HepG2 (cell line): ENCODE measurements around the gene DPT. TPM values are rescaled to one million over a fixed set of nuclear protein-coding genes. Genes with fewer than 3 reads are reported as not detected.

Source experiments
- ATAC-seq: fragments of 200-7000 bp; cut with Tn5 transposase; 3 replicates; pipeline ENCODE4 v1.9.1; 2020; ENCODE audit warnings: mild to moderate bottlenecking, moderate library complexity
- BruUV-seq: library from RNA; stranded (reverse); fragments of 400-500 nt; replicated peaks from 2 replicates; lab custom pipeline; 2021; lab: Mats Ljungman, UMichigan
- CTCF ChIA-PET: fragments of 300-600 bp; formaldehyde crosslinking; extraction: SDS; loops from one replicate; lab custom pipeline; 2021; ENCODE audit warnings: low total read pairs, inconsistent platforms, low intra/inter-chr PET ratio; lab: Yijun Ruan, JAX
- POLR2A ChIA-PET: fragments of 350-600 bp; sonication (Branson Sonifier 250); formaldehyde crosslinking; loops from one replicate; lab custom pipeline; 2020; ENCODE audit warnings: antibody characterized with exemption, inconsistent platforms; lab: Yijun Ruan, JAX
- DNase-seq: peaks from one replicate; pipeline ENCODE4 v3.0.0-alpha.2; 2015; ENCODE audit warnings: low spot score
- FAIRE-seq: peaks from 3 replicates; lab custom pipeline; 2011; peaks lifted over from hg19 to GRCh38; lab: Jason Lieb, UNC
- H2AFZ ChIP-seq: one replicate; pipeline ENCODE4 v1.6.1; 2011; ENCODE audit warnings: low read length, inconsistent platforms
- H3K27ac ChIP-seq: fragments of 300-600 bp; 3 replicates; pipeline ENCODE4 v1.8.0; 2011; ENCODE audit warnings: mixed run types, mild to moderate bottlenecking, mixed read lengths, low read length, inconsistent platforms; ENCODE audit not compliant: insufficient read depth; ENCODE audit errors: extremely low read length
- H3K27me3 ChIP-seq, 2 experiments: fragments of 200-600 bp in 1 of 2; 2 replicates in 1 of 2; 3 replicates in 1 of 2; pipeline versions ENCODE4 v1.6.0 to v1.8.0; 2011; ENCODE audit warnings: low read length in 2 of 2, mild to moderate bottlenecking in 2 of 2, moderate library complexity in 2 of 2, inconsistent platforms in 1 of 2; ENCODE audit not compliant: insufficient read depth in 2 of 2, control insufficient read depth in 1 of 2
- H3K36me3 ChIP-seq, 2 experiments: fragments of 200-600 bp in 1 of 2; replicated peaks in 1 of 2; 2 replicates in 1 of 2; 3 replicates in 1 of 2; pipeline versions ENCODE4 v1.5.1 to v1.8.0; 2011; ENCODE audit warnings: low read length in 2 of 2, inconsistent platforms in 1 of 2; ENCODE audit not compliant: insufficient read depth in 2 of 2, control insufficient read depth in 1 of 2
- H3K4me1 ChIP-seq: 2 replicates; pipeline ENCODE4 v1.5.1; 2012; ENCODE audit warnings: low read length, inconsistent platforms; ENCODE audit not compliant: insufficient read depth
- H3K4me2 ChIP-seq: 2 replicates; pipeline ENCODE4 v1.6.0; 2011; ENCODE audit warnings: low read depth, low read length, inconsistent platforms
- H3K4me3 ChIP-seq, 3 experiments: fragments of 200-600 bp in 1 of 3; sonication (generic), shearing (Covaris generic) in 1 of 3; replicated peaks in 1 of 3; 2 replicates each; pipeline ENCODE4 v1.5.1; 2011 to 2016; ENCODE audit warnings: low read length in 3 of 3, inconsistent platforms in 2 of 3, low read depth in 2 of 3, mild to moderate bottlenecking in 2 of 3, control low read depth in 1 of 3, mixed read lengths in 1 of 3; ENCODE audit not compliant: insufficient read depth in 1 of 3
- H3K79me2 ChIP-seq: one replicate; pipeline ENCODE4 v1.6.1; 2011; ENCODE audit warnings: low read length, inconsistent platforms; ENCODE audit not compliant: insufficient read depth
- H3K9ac ChIP-seq: 2 replicates; pipeline ENCODE4 v1.6.0; 2011; ENCODE audit warnings: mild to moderate bottlenecking, low read depth, low read length, inconsistent platforms; ENCODE audit not compliant: insufficient read depth
- H3K9me3 ChIP-seq: 2 replicates; pipeline ENCODE4 v1.5.1; 2012; ENCODE audit warnings: mild to moderate bottlenecking, low read length
- H4K20me1 ChIP-seq: 2 replicates; pipeline ENCODE4 v1.6.0; 2011; ENCODE audit warnings: inconsistent platforms, mild to moderate bottlenecking, low read length, moderate library complexity; ENCODE audit not compliant: insufficient read depth
- CENPT ChIP-seq: sonication (generic); formaldehyde crosslinking; IDR thresholded peaks from 2 replicates; pipeline ENCODE4 v1.8.0; 2022; ENCODE audit warnings: low read depth, mild to moderate bottlenecking, moderate library complexity, missing genetic modification reagents
- GABPB1 ChIP-seq: IDR thresholded peaks from 2 replicates; pipeline ENCODE4 v1.6.1; 2016; ENCODE audit warnings: mild to moderate bottlenecking, missing genetic modification reagents, moderate library complexity, missing compliant biosample characterization
- HDAC6 ChIP-seq: fragments of 200-600 bp; sonication (generic); IDR thresholded peaks from 2 replicates; pipeline ENCODE4 v1.7.0; 2017; ENCODE audit warnings: mild to moderate bottlenecking, antibody characterized with exemption, low read length, low read depth
- MED13 ChIP-seq: sonication (generic); formaldehyde crosslinking; IDR thresholded peaks from 2 replicates; pipeline ENCODE4 v1.5.0; 2020; ENCODE audit warnings: missing genetic modification reagents
- MTERF4 ChIP-seq: sonication (generic); formaldehyde crosslinking; IDR thresholded peaks from 2 replicates; pipeline ENCODE4 v1.8.0; 2023; ENCODE audit warnings: mild to moderate bottlenecking, missing genetic modification reagents
- SMC3 ChIP-seq: IDR thresholded peaks from 2 replicates; pipeline ENCODE4 v1.6.1; 2011; ENCODE audit warnings: low read length, improper control_type of control experiment
- SOX5 ChIP-seq: IDR thresholded peaks from 2 replicates; pipeline ENCODE4 v1.6.1; 2016; ENCODE audit warnings: borderline replicate concordance
- ZBTB34 ChIP-seq: sonication (generic); formaldehyde crosslinking; IDR thresholded peaks from 2 replicates; pipeline ENCODE4 v1.8.0; 2022; ENCODE audit warnings: mild to moderate bottlenecking, missing genetic modification reagents
- ZNF337 ChIP-seq: sonication (generic); formaldehyde crosslinking; IDR thresholded peaks from 2 replicates; pipeline ENCODE4 v1.5.1; 2020; ENCODE audit warnings: missing genetic modification reagents, low read depth, mild to moderate bottlenecking, borderline replicate concordance
- WGBS: methylation state at CpG from one replicate; pipeline ENCODE4 v1.1.6; 2017; ENCODE audit warnings: low lambda C conversion rate; 5-methylcytosine and 5-hydroxymethylcytosine counted together
- in situ Hi-C: cut with HindIII; loops from 2 replicates; pipeline ENCODE4 v1.10.0; 2017; ENCODE audit warnings: low pct_unique_long_range_greater_than_20kb; ENCODE audit not compliant: extremely low pct_ligation_motif_present
- intact Hi-C: fragments of 100-400 bp; cut with micrococcal nuclease; formaldehyde crosslinking; loops from one replicate; pipeline ENCODE4 v1.10.0; 2022; ENCODE audit not compliant: unreplicated experiment
- polyA plus RNA-seq, 8 experiments: library from polyadenylated mRNA; depleted of rRNA in 3 of 8; stranded (reverse) in 7 of 8; unstranded in 1 of 8; fragments of >200 nt; fragmentation: Illumina TruSeq in 4 of 8; extraction: Trizol in 4 of 8; gene quantifications; 2 replicates each; pipeline versions ENCODE4 v1.2.1 to v1.2.3, GENCODE V29; 2011 to 2016; ENCODE audit warnings: low read depth in 4 of 8, missing spikeins in 1 of 8, mixed read lengths in 1 of 8; ENCODE audit not compliant: insufficient read depth in 1 of 8
- total RNA-seq, 5 experiments: library from RNA; depleted of rRNA; stranded (reverse); fragments of >200 nt; fragmentation: Illumina TruSeq; extraction: Trizol; gene quantifications; 2 replicates each; pipeline ENCODE4 v1.2.3, GENCODE V29; 2016; ENCODE audit warnings: low read depth in 1 of 5

Gene DPT
- total and polyA plus RNA-seq, 2 of the 13 experiments (the other 11 are each of a cell fraction or from before 2014, with no cell fraction given): 0.04 TPM; not detected in 1

- peaks cover 20% of the 10 kb centered on the region for H3K4me1 ChIP-seq
- H3K27ac ChIP-seq: no peak overlapping the region
- intact Hi-C loops: no loop called here
- in situ Hi-C loops: no loop called here
- TF ChIP-seq MED13 (CRISPR knock-in tag) (no peak), CENPT (CRISPR knock-in tag) (no peak), ZBTB34 (CRISPR knock-in tag) (no peak), SOX5 (CRISPR knock-in tag) (no peak), ZNF337 (no peak), GABPB1 (CRISPR knock-in tag) (no peak), HDAC6 (no peak), MTERF4 (CRISPR knock-in tag) (no peak), SMC3 (no peak)
- no peaks in the 10 kb centered on the region for H4K20me1 ChIP-seq
- H3K36me3 ChIP-seq: no peaks in the 10 kb centered on the region
- FAIRE-seq (no peak), ATAC-seq (no peak), DNase-seq (no peak)
- POLR2A ChIA-PET: no interaction called here
- no peaks in the 10 kb centered on the region for H3K9me3 ChIP-seq
- CTCF ChIA-PET: no interaction called here
- H3K27me3 ChIP-seq: no peaks in the 10 kb centered on the region
- H3K4me2 ChIP-seq: no peak overlapping the region
- no peaks in the 10 kb centered on the region for H3K79me2 ChIP-seq
- no peak overlapping the region for H3K4me3 ChIP-seq
- no peak overlapping the region for H2AFZ ChIP-seq
- H3K9ac ChIP-seq: no peak overlapping the region
- 67% methylated on average over 1 of the region's 1 CpG for WGBS
- no TSS peak for BruUV-seq
Measured at GRCh38 chr1:168742386-168742785, 13.4 kb upstream of the DPT start.
